Erythroblast (primary cell): ENCODE results near the gene CDK14.

Source experiments
- GATA1 ChIP-seq: IDR thresholded peaks from 2 replicates; pipeline ENCODE4 v1.6.1; 2011; ENCODE audit warnings: low read depth, mild to moderate bottlenecking, control low read depth, low read length, moderate library complexity
- POLR2A ChIP-seq: IDR thresholded peaks from 2 replicates; pipeline ENCODE4 v1.6.1; 2011; ENCODE audit warnings: mild to moderate bottlenecking, low read length

DNA sequence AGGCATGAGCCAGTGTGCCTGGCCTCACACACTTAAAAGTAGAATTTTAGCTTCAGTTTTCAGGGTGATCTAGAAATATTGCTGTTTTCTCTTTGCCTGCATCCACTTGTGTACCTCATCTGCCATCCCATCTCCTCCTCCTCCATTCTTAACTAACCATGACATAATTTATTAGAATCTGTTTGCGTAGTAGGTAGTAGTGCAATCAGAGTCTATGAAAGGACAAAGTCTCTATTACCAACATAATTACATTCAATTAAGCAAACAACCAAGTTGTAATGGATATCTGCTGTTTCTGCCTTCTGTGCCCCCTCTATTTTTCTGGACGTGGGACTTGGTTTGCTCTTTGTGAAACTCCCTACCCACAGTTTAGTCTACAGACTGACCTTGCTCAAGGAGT is 72.9 kb downstream of the CDK14 start:
- TF ChIP-seq POLR2A (no peak), GATA1 (no peak)
